GM12878 (cell line): ENCODE results near the gene KLF15.

Experiments used
- CTCF ChIP-seq, 3 experiments: IDR thresholded peaks in 2 of 3; conservative IDR thresholded peaks in 1 of 3; 2 replicates each; pipeline ENCODE4 v1.5.1; 2011; ENCODE audit warnings: low read depth in 3 of 3, low read length in 3 of 3, mild to moderate bottlenecking in 3 of 3, control low read depth in 2 of 3, moderate library complexity in 2 of 3, inconsistent platforms in 1 of 3, mixed read lengths in 1 of 3; ENCODE audit not compliant: control insufficient read depth in 2 of 3, insufficient read depth in 1 of 3; ENCODE audit errors: extremely low read depth in 1 of 3
- E4F1 ChIP-seq: fragments of 450-650 bp; IDR thresholded peaks from 2 replicates; pipeline ENCODE4 v1.6.1; 2018; ENCODE audit warnings: borderline replicate concordance, mild to moderate bottlenecking; ENCODE audit not compliant: partially characterized antibody
- EP300 ChIP-seq, 2 experiments: fragments of 150-350 bp in 1 of 2; IDR thresholded peaks; 2 replicates each; pipeline ENCODE4 v1.6.1; 2011 to 2012; ENCODE audit warnings: low read depth in 2 of 2, low read length in 2 of 2, borderline replicate concordance in 1 of 2, improper control_type of control experiment in 1 of 2, inconsistent platforms in 1 of 2; ENCODE audit not compliant: control insufficient read depth in 1 of 2
- FOXM1 ChIP-seq: IDR thresholded peaks from 2 replicates; pipeline ENCODE4 v1.6.1; 2012; ENCODE audit warnings: low read depth, mild to moderate bottlenecking, inconsistent platforms, low read length, moderate library complexity
- HDGF ChIP-seq: fragments of 450-650 bp; IDR thresholded peaks from 2 replicates; pipeline ENCODE4 v1.6.1; 2016; ENCODE audit warnings: antibody characterized with exemption
- MTA2 ChIP-seq: fragments of 450-650 bp; IDR thresholded peaks from 2 replicates; pipeline ENCODE4 v1.6.1; 2016; ENCODE audit warnings: low read depth, mild to moderate bottlenecking, moderate library complexity
- PBX3 ChIP-seq: IDR thresholded peaks from 2 replicates; pipeline ENCODE4 v1.6.1; 2011; ENCODE audit warnings: mild to moderate bottlenecking, low read depth, low read length, moderate library complexity; ENCODE audit not compliant: insufficient replicate concordance
- RAD21 ChIP-seq: IDR thresholded peaks from 2 replicates; pipeline ENCODE4 v1.6.1; 2011; ENCODE audit warnings: mild to moderate bottlenecking, low read depth, low read length, moderate library complexity; ENCODE audit not compliant: insufficient read depth
- SIN3A ChIP-seq: IDR thresholded peaks from 2 replicates; pipeline ENCODE4 v1.6.1; 2012; ENCODE audit warnings: low read depth, low read length, improper control_type of control experiment
- SMAD5 ChIP-seq: IDR thresholded peaks from 2 replicates; pipeline ENCODE4 v1.6.1; 2016; ENCODE audit warnings: antibody characterized with exemption, low read depth
- SMC3 ChIP-seq: IDR thresholded peaks from 2 replicates; pipeline ENCODE4 v1.6.1; 2011; ENCODE audit warnings: low read length, improper control_type of control experiment, borderline replicate concordance
- YY1 ChIP-seq: IDR thresholded peaks from 2 replicates; pipeline ENCODE4 v1.6.1; 2011; ENCODE audit warnings: low read depth, mild to moderate bottlenecking, low read length

- no peak for TF ChIP-seq EP300 (IDR thresholded peaks at IDR 0.05; ENCODE audit: borderline replicate concordance in 1 of 2, control insufficient read depth in 1 of 2, low read depth in 2 of 2, low read length in 2 of 2)
- TF ChIP-seq SMAD5, result no peak
- TF ChIP-seq PBX3, result no peak
- TF ChIP-seq FOXM1, result no peak
- no peak for TF ChIP-seq SIN3A
- no peak for TF ChIP-seq MTA2
- no peak for TF ChIP-seq E4F1
- no peak for TF ChIP-seq SMC3
- no peak for TF ChIP-seq RAD21
- TF ChIP-seq CTCF (IDR thresholded peaks at IDR 0.05 in 2 of 3, conservative IDR thresholded peaks at IDR 0.05 in 1 of 3; ENCODE audit: control insufficient read depth in 2 of 3, extremely low read depth in 1 of 3, insufficient read depth in 1 of 3, low read depth in 3 of 3, low read length in 3 of 3), result no peak
- TF ChIP-seq YY1, result no peak
- no peak for TF ChIP-seq HDGF
Observed at GRCh38 chr3:126306888-126307482, 50.2 kb downstream of the KLF15 start.
